HG03103 (cell line): ENCODE results near the gene CEP162.
"Not testable (repeated sequence)": the region's sequence is repeated elsewhere in the genome, so short reads cannot be mapped to it uniquely, and the experiment has no call there.

Experiments used
- ATAC-seq: cut with Tn5 transposase; IDR thresholded peaks from one replicate; pipeline ENCODE4 v1.9.1; 2021; ENCODE audit warnings: low read depth; ENCODE audit not compliant: unreplicated experiment

Gene CEP162

DNA sequence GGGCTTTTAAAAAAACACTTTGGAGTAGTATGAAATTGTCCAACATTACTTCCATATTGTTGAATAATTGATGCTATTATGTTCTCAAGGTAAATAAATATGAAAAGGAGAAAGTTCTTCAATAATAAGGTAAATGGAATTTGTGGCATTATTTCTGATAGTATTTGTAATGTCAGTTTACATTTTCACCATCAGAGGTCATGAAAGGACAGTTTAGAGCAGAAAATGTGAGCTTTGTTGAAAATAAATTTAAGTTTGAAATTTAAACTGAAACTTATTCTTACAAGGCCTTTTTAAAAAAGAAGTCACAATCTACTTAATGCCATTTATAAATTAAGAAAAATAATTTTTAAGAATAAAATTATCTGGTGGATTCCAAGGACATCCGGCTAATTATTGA lies 15.8 kb upstream of the CEP162 start:
- no peak for ATAC-seq

DNA sequence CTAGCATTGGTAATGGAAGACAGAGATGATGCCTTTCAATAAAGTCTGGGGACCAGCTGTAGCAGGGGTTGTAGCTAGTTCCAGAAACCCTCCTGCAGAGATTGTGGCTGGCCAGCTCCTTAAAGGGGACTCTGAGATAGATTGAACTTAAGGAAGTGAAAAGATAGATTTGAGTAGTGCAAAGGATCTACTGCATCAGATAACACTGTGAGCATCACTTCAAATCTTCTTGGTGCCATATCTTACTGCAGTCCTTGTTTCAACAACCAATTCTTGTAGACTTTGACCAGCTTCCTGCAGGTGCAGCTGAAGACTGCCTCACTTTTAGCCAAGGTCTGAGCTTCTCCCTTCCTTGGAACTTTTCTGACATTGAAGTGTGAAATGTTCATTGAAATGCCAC lies 14.8 kb upstream of the CEP162 start:
- ATAC-seq = no peak

DNA sequence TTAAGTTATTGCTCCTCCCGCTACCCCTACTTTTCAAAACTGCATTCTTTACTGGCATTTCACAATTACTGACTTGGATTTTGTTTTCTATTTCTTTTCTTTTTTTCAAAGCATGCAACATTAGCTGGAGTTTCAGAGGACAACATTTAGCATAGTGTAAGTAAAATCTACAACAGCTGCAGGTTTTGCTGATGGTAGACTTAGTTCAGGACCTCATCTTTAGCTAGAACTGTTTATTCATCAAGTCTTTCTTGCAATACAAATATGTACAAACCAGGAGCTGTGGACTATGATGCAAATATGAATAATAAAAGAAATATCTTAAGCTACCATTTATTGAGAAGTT lies 728 bp upstream of the CEP162 start:
- peak; percentile 1 for ATAC-seq

DNA sequence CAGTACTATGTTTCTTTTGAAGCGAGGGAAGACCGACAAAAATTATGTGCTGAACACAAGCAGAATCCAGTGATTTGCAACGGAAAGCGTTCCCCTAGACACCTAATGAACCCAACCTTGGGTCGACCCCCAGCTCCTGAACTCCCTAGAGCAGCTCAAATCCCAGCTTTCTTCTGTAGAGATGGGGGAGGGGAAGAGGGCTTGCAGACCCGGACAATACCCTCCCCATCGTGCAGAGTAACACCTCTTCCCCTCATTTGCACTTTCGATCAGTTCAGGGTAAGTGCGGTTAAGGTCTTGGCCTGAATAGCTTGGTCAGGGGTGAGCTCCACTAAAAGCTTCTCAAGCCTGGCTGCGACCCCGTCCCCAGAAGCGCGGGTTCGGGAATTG lies 404 bp downstream of the CEP162 start:
- peak; percentile 2 for ATAC-seq

DNA sequence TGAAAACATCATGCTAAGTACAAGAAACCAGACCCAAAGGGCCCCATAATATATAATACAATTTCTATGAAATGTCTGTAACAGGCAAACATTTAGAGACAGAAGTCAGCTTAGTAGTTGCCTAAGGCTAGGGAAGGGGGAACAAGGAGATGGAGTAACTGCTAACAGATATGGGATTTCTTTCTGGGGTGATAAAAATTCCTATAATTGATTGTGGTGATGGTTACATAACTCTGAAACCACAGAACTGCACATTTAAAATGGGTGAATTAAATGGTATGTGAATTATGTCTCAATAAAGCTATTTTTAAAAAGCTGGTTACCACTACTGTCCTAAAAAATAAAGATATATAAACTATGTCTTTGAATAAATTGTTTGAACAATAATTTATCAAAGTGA lies 3.2 kb downstream of the CEP162 start:
- ATAC-seq = no peak

DNA sequence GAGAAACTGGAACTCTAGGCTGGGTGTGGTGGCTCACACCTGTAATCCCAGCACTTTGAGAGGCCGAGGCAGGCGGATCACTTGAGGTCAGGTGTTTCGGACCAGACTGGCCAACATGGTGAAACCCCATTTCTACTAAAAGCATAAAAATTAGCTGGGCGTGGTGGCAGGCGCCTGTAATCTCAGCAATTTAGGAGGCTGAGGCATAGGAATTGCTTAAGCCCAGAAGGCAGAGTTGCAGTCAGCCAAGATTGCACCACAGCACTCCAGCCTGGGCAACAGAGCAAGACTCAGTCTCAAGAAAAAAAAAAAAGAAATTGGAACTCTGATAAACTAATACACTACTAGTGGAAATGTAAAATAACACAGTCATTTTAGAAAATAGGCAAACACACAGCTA lies 3.8 kb downstream of the CEP162 start:
- ATAC-seq = not testable (repeated sequence)

DNA sequence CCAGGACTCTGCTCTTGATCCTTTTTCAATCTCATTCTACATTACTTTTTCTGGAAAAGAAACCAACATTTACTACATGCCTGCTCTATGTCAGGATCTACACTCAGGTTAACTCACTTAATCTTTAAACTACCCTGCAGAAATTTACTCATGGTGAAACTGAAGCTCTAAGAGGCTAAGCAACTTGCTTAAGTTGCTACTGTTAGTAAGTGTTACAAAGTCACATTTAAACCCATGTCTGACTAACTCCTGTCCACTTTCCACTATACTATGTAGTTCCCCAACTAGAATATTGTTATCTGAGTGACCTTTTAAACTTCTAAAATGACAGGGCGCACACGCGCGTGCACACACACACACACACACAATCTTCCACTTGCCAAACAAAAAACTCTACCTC lies 5.0 kb downstream of the CEP162 start:
- no peak for ATAC-seq

DNA sequence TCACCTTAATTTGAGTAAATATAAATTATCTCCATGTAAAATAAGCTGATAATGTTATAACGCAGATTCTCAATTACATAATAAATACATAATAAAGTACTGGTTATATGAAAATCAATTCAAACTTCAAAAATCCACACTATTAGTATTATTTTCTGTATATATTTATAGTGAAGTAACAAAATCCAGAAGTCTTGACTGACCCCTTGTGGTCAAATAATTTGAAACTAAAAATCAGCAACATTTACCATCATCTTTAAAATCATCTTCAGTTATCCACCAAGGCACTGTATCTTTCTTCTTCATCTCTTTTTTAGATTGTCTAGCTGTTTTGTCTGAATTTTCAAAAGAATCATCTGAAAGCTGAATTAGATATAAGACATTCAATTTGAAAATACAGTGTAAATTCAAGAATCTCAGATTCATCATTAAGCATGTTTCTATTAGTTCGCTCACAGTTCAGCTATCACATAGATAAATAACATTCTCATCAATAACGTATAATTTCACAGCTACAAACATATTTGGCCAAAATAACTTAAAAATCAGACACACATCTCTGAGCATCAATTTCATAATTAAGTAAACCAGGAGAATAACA lies 6.5 kb downstream of the CEP162 start:
- no peak for ATAC-seq

DNA sequence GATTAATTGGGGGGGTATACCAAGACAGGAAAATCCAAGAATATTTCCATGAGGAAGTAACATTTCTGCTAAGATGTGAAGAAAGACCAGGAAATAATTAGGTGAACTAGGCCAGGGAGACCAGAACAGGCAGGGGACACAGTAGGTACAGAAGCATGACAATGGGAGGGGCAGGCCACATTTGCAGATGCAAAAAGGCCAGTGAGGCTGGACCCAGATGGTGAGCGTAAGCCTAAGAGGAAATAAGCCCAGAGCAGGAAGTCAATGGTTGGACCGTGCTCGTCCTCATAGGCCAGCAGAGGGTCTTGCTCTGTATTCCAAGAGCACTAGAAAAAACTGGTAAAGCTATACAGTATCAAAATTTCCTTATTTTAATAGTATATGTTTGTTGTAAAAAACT lies 9.4 kb downstream of the CEP162 start:
- ATAC-seq = no peak

DNA sequence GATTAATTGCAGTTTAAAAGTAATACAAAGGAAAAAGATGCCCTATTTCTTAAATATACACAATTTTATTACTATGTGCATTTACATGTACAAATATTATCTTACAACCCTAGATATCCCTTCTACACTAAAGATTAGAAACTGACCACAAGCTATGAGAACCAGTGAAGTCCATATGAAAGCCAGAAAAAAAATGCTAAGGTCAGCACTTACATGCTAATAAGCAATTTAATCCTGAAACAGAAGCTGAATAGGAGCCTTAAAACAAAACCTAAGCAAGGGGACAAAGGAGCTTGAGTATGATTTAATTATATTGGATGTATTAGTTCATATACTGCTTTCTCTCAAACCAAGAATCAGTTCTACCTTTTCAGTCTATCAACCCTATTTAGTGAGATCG lies 14.2 kb downstream of the CEP162 start:
- ATAC-seq = no peak

DNA sequence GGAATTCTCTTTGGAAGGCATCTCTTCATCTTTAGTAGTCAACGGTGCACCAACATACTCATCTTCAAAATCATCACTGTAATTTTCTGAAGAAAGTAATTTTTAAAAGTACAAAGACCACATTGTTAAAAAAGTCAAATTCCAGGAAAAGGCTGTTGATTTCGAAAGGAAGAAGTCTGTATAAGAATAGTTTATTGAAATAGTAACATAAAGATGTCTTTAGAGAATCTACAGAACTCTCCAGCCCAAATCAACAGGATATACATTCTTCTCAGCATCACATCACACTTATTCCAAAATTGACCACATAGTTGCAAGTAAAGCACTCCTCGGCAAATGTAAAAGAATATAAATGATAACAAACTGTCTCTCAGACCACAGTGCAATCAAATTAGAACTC lies 23.4 kb downstream of the CEP162 start:
- ATAC-seq = no peak

DNA sequence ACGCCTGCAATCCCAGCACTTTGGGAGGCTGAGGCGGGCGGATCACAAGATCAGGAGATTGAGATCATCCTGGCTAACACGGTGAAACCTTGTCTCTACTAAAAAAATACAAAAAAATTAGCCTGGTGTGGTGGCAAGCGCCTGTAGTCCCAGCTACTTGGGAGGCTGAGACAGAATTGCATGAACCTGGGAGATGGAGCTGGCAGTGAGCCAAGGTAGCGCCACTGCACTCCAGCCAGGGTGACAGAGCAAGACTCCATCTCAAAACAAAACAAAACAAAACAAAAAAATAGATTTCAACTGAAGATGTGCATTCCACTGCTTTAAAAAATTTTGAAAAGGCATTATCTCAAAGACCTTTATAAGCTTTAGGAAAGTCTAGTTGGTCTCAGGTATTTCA lies 27.5 kb downstream of the CEP162 start:
- ATAC-seq = not testable (repeated sequence)

DNA sequence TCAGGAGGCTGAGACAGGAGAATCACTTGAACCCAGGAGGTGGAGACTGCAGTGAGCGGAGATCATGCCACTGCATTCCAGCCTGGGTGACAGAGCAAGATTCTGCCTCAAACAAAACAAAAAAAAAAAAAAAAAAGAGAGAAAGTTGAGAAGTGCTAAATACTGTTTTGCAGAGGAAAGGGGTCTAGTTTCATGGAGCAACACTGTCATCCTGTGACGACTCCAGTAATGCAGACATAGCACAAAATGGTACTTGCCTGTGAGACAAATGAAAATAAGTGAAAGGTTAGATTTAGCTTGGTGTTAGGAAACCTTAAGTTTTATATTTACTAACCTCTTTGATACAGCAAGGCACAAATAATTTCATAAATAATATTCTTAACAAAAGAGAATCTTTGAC lies 29.7 kb downstream of the CEP162 start:
- no peak for ATAC-seq

DNA sequence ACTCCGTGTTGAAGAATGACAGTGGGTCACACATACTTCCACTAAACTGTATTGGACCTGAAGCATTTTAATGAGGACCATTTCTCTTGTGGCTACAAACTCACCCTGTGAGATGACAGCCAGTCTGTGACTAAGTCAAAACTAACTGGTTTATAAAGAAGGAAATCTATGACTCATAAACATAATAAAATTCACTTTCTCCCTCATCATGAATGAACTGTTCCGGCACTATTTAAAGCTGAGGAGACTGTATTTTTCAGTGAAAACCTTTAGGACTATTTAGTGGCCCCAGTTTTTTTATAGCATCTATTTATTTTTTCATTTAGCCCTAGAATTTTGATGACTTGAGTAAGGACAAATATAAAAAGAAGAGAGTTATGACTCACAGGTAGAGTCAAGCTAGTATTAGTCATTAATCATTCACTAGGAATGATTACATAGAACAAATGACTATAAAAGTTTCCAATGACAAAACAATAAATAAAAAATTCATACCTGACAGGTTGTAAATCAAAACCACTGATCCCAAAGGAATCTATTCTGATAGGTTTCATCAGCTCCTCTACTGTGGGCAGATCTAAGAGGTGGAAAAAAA lies 34.2 kb downstream of the CEP162 start:
- no peak for ATAC-seq

DNA sequence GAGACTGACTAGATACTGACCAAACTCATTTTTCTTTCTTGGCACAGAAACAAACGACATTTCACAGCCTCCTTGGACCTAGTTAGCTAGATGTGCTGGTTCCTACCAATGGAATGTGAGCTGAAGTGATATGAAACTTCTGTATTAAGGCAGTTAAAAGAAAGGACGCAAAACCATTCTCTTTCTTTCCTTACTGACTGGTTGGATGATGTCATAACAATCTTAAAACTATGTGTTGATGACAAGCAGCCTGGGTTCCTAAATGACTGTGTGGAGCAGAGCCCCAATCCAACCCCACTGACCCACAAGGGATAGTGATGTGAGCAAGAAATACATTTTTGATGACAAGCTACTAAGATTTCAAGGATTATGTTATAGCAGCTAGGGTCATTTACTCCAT lies 35.6 kb downstream of the CEP162 start:
- ATAC-seq = no peak

DNA sequence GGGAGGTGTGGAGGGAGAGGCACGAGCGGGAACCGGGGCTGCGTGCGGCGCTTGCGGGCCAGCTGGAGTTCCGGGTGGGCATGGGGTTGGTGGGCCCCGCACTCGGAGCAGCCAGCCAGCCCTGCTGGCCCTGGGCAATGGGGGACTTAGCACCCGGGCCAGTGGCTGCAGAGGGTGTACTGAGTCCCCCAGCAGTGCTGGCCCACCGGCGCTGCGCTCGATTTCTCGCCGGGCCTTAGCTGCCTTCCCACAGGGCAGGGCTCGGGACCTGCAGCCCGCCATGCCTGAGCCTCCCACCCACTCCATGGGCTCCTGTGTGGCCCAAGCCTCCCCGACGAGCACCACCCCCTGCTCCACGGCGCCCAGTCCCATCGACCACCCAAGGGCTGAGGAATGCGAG lies 38.1 kb downstream of the CEP162 start:
- ATAC-seq = not testable (repeated sequence)

DNA sequence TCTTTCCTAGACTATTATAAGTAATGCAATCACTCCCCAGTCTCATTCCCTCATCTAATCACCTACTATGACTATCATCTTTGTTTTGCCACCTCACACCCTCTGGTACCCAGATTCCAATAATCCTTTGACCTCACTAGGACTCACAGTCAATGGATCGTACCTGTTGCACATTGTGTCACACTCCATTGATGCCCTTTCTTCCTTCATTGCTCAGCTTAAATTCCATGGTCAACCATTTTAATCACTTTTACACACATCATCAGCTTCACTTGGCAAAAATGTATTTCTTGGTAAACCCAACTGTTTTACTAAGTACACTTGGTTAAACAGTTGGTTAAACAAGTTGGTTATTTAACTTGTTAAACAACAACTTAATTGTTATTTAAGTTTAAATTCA lies 44.0 kb downstream of the CEP162 start:
- no peak for ATAC-seq

DNA sequence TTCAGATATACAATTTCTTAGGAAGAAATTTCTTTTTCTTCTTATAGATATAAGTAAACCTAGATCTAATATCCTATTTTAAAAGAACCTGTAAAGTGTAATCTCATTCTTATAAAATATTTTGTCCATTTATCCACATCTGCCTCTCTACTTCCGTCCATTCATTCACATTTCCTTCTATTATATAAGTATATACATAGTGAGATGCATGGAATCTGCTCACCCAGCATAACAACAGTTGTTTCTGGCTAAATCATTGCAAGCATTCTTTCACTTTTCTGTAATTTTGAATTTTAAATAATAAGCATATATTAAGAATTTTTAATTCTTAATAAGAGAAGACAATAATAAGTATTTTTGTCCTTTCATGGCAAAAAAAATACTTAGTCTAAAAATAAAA lies 45.4 kb downstream of the CEP162 start:
- no peak for ATAC-seq

DNA sequence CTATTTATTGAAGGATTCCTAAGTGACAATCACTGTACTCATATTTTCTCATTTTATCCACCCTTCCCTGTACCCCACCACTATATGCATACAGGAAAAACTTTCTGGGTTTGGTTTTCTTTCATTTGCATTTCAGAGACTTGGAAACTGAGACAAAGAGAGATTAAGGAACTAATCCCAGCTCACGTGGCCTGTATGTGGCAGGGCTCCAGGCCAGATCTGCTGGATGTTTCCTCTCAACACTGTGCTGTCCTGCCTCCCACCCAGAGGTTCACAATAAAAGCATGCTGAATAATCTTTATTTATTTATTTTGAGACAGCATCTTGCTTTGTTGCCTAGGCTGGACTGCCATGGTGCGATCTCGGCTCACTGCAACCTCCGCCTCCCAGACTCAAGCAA lies 50.2 kb downstream of the CEP162 start:
- ATAC-seq = no peak

DNA sequence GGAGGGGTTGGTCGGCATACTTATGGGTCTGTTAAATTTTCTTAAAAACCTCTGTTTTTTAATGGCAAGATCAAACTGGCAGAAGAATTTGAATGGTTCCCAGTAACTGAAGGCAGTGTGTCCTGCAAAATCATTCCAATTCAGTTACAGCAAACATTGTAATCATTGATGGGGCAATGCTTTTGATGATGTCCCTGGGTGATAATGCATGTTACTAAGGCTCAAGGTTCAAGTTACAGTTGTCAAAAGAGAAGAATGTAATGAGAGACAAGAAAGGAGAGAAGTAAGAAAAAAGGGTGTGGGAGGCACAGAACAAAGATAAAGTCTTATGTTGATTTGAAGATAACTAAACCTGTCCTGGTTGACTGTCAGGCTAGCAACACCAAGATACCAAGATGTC lies 54.9 kb downstream of the CEP162 start:
- ATAC-seq = no peak

DNA sequence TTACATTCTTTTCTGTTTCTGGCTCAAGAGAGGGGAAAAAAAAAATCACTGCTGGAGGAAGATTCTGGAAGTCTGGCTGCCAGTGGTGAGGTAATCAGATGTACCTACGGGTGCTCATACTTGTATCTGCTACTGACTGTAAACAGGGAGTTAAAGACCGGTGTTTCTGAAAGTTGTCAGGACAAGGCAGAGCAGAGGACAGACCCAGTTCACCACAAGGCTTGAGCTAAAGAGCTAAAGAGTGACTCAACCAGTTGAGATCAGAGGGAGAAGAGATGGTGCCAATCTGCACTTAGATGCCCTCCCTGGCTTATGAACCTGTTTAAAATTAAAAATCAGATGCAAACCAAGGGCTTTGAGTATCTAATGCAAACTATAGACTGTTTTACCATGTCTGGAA lies 55.4 kb downstream of the CEP162 start:
- no peak for ATAC-seq

DNA sequence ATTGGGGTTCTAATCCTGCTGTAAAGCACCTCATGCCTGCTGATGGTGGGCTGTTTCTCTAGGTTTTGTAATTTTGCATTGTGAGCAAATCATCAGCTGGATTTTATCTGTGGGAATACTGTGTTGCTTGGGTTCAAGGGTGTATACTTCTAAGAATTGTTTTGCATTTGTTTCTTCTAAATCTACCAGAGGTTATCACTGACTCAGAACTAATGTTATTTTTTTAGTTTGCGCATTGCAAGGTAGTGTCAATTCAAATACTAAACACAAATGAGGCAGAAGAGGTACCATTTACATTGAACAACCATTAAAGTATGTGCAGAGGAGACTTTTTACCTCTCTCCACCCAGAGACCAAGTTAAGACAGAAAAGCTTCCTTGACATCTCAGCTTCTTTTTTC lies 60.0 kb downstream of the CEP162 start:
- ATAC-seq = no peak

DNA sequence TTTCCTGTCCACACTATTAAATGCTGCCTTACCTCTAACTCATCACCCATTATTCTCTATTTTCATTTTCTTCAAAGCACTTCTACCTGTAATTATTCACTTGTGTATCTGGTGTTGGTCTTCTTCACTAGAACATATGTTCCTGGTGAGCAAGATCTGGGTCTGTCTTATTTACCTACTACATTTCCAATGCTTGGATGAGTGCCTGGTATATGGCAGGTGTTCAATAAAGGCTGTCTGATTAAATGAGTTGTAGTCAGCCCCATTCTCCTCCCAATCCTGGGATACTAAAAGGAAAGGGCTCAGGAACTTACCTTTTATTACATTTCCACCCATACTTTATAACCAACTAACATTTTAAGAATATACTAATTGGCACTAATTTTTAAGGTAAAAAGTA lies 61.0 kb downstream of the CEP162 start:
- no peak for ATAC-seq
